Activated CD8-positive, alpha-beta T cell treated with anti-CD3 and anti-CD28 coated beads for 36 hours (primary cell): ENCODE data around the gene CELF4. TPM values are rescaled to one million over a fixed set of nuclear protein-coding genes. Genes with fewer than 3 reads are reported as not detected.

Source experiments
- ATAC-seq: fragments of 200-7000 bp; cut with Tn5 transposase; one replicate; pipeline ENCODE4 v1.10.0; 2021; ENCODE audit warnings: mild to moderate bottlenecking, moderate library complexity
- CTCF ChIA-PET: fragments of 350-600 bp; sonication (Branson Sonifier 250); formaldehyde crosslinking; loops from one replicate; lab custom pipeline; 2021; ENCODE audit warnings: antibody characterized with exemption; lab: Charles Lee
- POLR2A ChIA-PET: fragments of 350-600 bp; sonication (Branson Sonifier 250); formaldehyde crosslinking; loops from one replicate; lab custom pipeline; 2021; ENCODE audit warnings: antibody characterized with exemption; lab: Charles Lee
- DNase-seq: peaks from one replicate; pipeline ENCODE4 v3.0.0-alpha.2; 2020
- H3K27ac Mint-ChIP-seq: one replicate; pipeline ENCODE4 v1.8.0; 2021; ENCODE audit warnings: mild to moderate bottlenecking, mixed read lengths
- H3K27me3 Mint-ChIP-seq: one replicate; pipeline ENCODE4 v1.8.0; 2021; ENCODE audit warnings: mixed read lengths
- H3K36me3 Mint-ChIP-seq: one replicate; pipeline ENCODE4 v1.8.0; 2021; ENCODE audit warnings: low read depth, mixed read lengths
- H3K4me1 Mint-ChIP-seq: one replicate; pipeline ENCODE4 v1.8.0; 2021; ENCODE audit warnings: low read depth, mixed read lengths
- H3K4me3 Mint-ChIP-seq: one replicate; pipeline ENCODE4 v1.8.0; 2021; ENCODE audit warnings: mild to moderate bottlenecking, moderate library complexity, mixed read lengths
- H3K9me3 Mint-ChIP-seq: one replicate; pipeline ENCODE4 v1.8.0; 2021; ENCODE audit warnings: mixed read lengths
- intact Hi-C: fragments of 100-400 bp; cut with micrococcal nuclease; formaldehyde crosslinking; loops from one replicate; pipeline ENCODE4 v1.10.0; 2022
- total RNA-seq, 2 experiments: library from RNA; stranded (reverse); gene quantifications; one replicate each; pipeline ENCODE4 v1.2.3, GENCODE V29; 2021
- TF ChIP-seq, protein P1 (sequence below): fragments of 200-600 bp; IDR thresholded peaks from one replicate; pipeline ENCODE4 v1.8.0; 2022; ENCODE audit warnings: antibody characterized with exemption, mild to moderate bottlenecking

CELF4 gene
- total RNA-seq, 2 experiments from 2014 or later: not detected

DNA sequence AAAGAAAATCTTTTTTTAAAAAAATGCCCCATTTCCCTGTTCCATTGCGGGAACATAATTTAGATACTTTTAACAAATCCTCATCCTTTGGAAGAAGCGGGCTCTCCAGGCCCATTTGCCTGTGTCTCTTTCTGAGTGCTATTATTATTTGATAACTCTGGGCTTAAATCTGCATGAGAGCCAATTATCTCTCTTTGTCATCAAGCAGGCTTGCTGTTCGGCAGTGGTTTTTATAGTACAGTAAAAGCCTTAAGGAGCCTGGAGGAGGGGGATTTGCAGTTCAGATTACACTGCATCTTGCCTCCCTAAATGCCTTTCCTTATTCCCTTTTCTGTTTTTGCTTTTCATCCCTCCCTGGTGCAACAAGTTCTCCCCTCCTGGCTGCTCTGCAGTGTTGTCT is 50.6 kb downstream of the CELF4 start:
- DNase-seq (no peak), ATAC-seq (no peak)
- POLR2A ChIA-PET: no interaction called here
- Mint-ChIP-seq H3K36me3 (no peaks in the 10 kb centered on the region), H3K4me1 (no peaks in the 10 kb centered on the region), H3K27ac (no peak overlapping the region), H3K27me3 (peaks cover 1% of the 10 kb centered on the region), H3K4me3 (no peak overlapping the region), H3K9me3 (peaks cover under 1% of the 10 kb centered on the region)
- intact Hi-C loops: no loop called here
- TF ChIP-seq, protein P1, sequence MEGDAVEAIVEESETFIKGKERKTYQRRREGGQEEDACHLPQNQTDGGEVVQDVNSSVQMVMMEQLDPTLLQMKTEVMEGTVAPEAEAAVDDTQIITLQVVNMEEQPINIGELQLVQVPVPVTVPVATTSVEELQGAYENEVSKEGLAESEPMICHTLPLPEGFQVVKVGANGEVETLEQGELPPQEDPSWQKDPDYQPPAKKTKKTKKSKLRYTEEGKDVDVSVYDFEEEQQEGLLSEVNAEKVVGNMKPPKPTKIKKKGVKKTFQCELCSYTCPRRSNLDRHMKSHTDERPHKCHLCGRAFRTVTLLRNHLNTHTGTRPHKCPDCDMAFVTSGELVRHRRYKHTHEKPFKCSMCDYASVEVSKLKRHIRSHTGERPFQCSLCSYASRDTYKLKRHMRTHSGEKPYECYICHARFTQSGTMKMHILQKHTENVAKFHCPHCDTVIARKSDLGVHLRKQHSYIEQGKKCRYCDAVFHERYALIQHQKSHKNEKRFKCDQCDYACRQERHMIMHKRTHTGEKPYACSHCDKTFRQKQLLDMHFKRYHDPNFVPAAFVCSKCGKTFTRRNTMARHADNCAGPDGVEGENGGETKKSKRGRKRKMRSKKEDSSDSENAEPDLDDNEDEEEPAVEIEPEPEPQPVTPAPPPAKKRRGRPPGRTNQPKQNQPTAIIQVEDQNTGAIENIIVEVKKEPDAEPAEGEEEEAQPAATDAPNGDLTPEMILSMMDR: no peak
- CTCF ChIA-PET: no interaction called here

DNA sequence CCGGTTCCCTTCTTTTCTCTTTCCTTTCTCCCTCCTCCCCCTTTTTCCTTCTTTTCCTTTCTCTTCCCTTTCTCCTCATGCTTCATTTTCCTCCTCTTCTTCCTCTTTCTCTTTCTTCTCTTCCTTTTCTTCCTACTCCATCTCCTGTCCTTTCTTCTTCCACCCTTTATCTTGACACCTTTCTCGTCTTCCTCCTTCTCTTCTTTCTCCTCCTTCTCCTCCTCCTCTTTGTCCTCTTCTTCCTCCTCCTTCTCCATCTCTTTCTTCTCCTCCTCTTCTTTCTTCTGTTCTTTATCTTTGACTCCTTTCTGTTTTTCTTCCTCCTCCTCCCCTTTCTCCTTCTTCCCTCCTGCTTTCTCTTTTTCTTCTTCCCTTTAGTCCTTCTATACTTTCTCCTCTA is 53.2 kb downstream of the CELF4 start:
- H3K9me3 Mint-ChIP-seq: peaks cover 5% of the 10 kb centered on the region
- H3K27ac Mint-ChIP-seq: no peak overlapping the region
- peaks cover 1% of the 10 kb centered on the region for H3K27me3 Mint-ChIP-seq
- ATAC-seq (no peak), DNase-seq (no peak)
- no peaks in the 10 kb centered on the region for H3K4me1 Mint-ChIP-seq
- H3K36me3 Mint-ChIP-seq: no peaks in the 10 kb centered on the region
- H3K4me3 Mint-ChIP-seq: no peak overlapping the region
- ChIA-PET CTCF (no interaction called here), POLR2A (no interaction called here)
- intact Hi-C loops: no loop called here
- TF ChIP-seq, protein P1: no peak

DNA sequence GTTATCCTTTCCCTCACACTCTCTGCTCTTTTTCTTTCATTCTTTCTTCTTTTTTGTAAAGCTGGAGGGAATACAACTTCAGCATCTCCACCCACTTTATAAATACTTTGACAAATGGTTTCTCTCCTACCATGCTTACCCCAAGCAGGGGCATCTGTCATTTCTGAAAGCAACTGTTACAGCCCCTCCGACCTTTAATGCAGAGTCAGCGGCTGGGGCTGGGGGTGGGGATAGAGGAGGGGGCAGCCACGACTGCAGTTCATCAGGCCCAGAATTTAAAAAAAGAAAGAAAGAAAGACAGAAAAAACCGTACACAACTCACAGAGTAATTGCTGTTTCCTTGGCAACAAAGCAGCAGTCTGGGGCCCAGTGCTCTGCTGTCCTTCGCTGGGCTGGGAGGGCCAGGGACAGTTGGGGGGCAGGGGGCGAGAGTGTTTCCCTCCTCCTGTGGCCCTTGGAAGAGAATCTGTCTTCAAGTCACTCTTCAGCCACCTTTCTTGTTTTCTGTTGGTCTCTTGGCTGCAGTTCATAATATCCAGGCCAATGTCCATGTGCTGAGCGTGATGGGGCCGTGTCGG is 53.8 kb downstream of the CELF4 start:
- no peaks in the 10 kb centered on the region for H3K36me3 Mint-ChIP-seq
- no peak for ATAC-seq

DNA sequence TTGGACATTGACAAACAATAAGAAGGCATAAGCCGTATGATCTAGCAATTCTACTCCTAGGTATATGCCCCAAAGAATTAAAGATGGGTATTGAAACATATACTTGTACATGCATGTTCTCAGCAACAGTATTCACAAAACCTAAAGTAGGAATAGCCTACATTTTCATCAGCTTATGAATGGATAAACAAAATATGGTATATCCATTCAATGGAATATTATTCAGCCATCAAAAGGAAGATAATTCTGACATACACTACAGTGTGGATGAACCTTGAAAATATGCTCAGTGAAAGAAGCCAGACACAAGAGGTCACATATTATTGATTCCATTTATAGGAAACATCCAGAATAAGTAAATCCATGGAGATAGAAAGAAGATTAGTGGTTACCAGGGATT is 56.0 kb downstream of the CELF4 start:
- no peak for ATAC-seq
- no peak for DNase-seq
- intact Hi-C loops: no loop called here
- TF ChIP-seq, protein P1: no peak
- Mint-ChIP-seq H3K36me3 (no peaks in the 10 kb centered on the region), H3K27ac (no peak overlapping the region), H3K9me3 (peaks cover 5% of the 10 kb centered on the region), H3K4me3 (no peak overlapping the region), H3K4me1 (no peaks in the 10 kb centered on the region), H3K27me3 (peaks cover 1% of the 10 kb centered on the region)
- ChIA-PET POLR2A (no interaction called here), CTCF (no interaction called here)

More for the DNA sequence above, 53.8 kb downstream of the CELF4 start:
- POLR2A ChIA-PET: no interaction called here
- no peak overlapping the region for H3K27ac Mint-ChIP-seq
- peaks cover 1% of the 10 kb centered on the region for H3K27me3 Mint-ChIP-seq
- intact Hi-C loops: no loop called here
- H3K4me1 Mint-ChIP-seq: no peaks in the 10 kb centered on the region
- peaks cover 5% of the 10 kb centered on the region for H3K9me3 Mint-ChIP-seq
- no peak overlapping the region for H3K4me3 Mint-ChIP-seq
- TF ChIP-seq, protein P1: no peak
- no peak for DNase-seq
- CTCF ChIA-PET: no interaction called here

DNA sequence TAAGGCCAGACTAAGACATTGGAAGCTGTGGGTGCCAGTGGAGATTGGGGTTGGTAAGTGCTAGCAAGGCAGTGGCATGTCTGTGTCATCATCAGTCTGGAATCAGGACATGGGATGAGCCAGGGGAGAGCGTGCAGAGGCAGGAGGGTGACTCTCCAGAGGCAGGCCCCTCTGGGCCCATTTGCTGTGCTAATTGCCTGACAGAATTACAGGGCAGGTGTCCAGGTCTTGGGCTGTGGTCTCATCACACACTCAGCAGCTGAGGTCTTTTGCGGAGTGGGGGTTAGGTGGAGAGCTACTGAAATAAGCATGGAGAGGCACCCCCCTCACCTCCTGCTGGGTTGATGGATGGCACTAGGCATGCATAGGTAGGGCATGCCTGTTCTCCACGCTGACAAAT is 57.4 kb downstream of the CELF4 start:
- H3K27me3 Mint-ChIP-seq: no peaks in the 10 kb centered on the region
- peaks cover 5% of the 10 kb centered on the region for H3K9me3 Mint-ChIP-seq
- ATAC-seq: no peak
- no peak overlapping the region for H3K27ac Mint-ChIP-seq
- ChIA-PET CTCF (no interaction called here), POLR2A (no interaction called here)
- no peaks in the 10 kb centered on the region for H3K4me1 Mint-ChIP-seq
- no peaks in the 10 kb centered on the region for H3K36me3 Mint-ChIP-seq
- H3K4me3 Mint-ChIP-seq: no peak overlapping the region
- TF ChIP-seq, protein P1: no peak
- no peak for DNase-seq
- intact Hi-C loops: no loop called here
